ENCODE results near the gene ZNF783. TPM values are rescaled to one million over a fixed set of nuclear protein-coding genes. Genes with fewer than 3 reads are reported as not detected.

ZNF783 gene
- total and polyA plus RNA-seq, 8 donors = 11.5 to 21.9 (median 16.2) TPM

GRCh38 chr7:149280661-149281507, 18.9 kb downstream of the ZNF783 start:
- Histone ChIP-seq H3K36me3 (peaks cover 0 to 56% of the 10 kb centered on the region in 2 donors), H3K4me1 (peaks cover 0 to 15% of the 10 kb centered on the region in 2 donors), H3K9me3 (no peaks in the 10 kb centered on the region), H3K27ac (no peak overlapping the region), H3K4me3 (no peak overlapping the region), H3K27me3 (no peaks in the 10 kb centered on the region)
- DNase-seq (peak in 1 of 4 donors; percentile 49), ATAC-seq (no peak)
- no peak for TF ChIP-seq CTCF (IDR thresholded peaks at IDR 0.05)
- intact Hi-C loops (cut with DNase I) = no loop called here

- H3K27ac ChIP-seq = no peak overlapping the region
- ATAC-seq (no peak), DNase-seq (peak in 1 of 4 donors; percentile 80)
- no peak overlapping the region for H3K4me3 ChIP-seq
- intact Hi-C loops (cut with DNase I) = no loop called here
- H3K4me1 ChIP-seq = peaks cover 0 to 16% of the 10 kb centered on the region in 2 donors
- TF ChIP-seq CTCF (IDR thresholded peaks at IDR 0.05) = no peak
- H3K27me3 ChIP-seq = no peaks in the 10 kb centered on the region
- H3K9me3 ChIP-seq = no peaks in the 10 kb centered on the region
- H3K36me3 ChIP-seq = peaks cover 0 to 48% of the 10 kb centered on the region in 2 donors
Observed at GRCh38 chr7:149281508-149282330, 19.7 kb downstream of the ZNF783 start.

GRCh38 chr7:149282331-149282655, 20.3 kb downstream of the ZNF783 start:
- Histone ChIP-seq H3K27ac (no peak overlapping the region), H3K4me1 (peaks cover 0 to 16% of the 10 kb centered on the region in 2 donors), H3K27me3 (no peaks in the 10 kb centered on the region), H3K4me3 (no peak overlapping the region), H3K36me3 (peaks cover 0 to 43% of the 10 kb centered on the region in 2 donors), H3K9me3 (no peaks in the 10 kb centered on the region)
- TF ChIP-seq CTCF (IDR thresholded peaks at IDR 0.05) = no peak
- ATAC-seq (no peak), DNase-seq (no peak)
- intact Hi-C loops (cut with DNase I) = no loop called here

GRCh38 chr7:149283321-149283720, 21.3 kb downstream of the ZNF783 start:
- no peak overlapping the region for H3K4me3 ChIP-seq
- H3K4me1 ChIP-seq = peaks cover 0 to 16% of the 10 kb centered on the region in 2 donors
- no peaks in the 10 kb centered on the region for H3K9me3 ChIP-seq
- no peak overlapping the region for H3K27ac ChIP-seq
- intact Hi-C loops (cut with DNase I) = no loop called here
- peaks cover 0 to 36% of the 10 kb centered on the region in 2 donors for H3K36me3 ChIP-seq
- no peaks in the 10 kb centered on the region for H3K27me3 ChIP-seq
- TF ChIP-seq CTCF (IDR thresholded peaks at IDR 0.05) = no peak
- ATAC-seq = no peak
- DNase-seq = no peak

GRCh38 chr7:149284343-149284742, 22.3 kb downstream of the ZNF783 start:
- TF ChIP-seq CTCF (IDR thresholded peaks at IDR 0.05) = no peak
- Histone ChIP-seq H3K4me3 (no peak overlapping the region), H3K4me1 (peaks cover 0 to 16% of the 10 kb centered on the region in 2 donors), H3K36me3 (peaks cover 0 to 26% of the 10 kb centered on the region in 2 donors), H3K27me3 (no peaks in the 10 kb centered on the region), H3K9me3 (no peaks in the 10 kb centered on the region), H3K27ac (no peak overlapping the region)
- intact Hi-C loops (cut with DNase I) = no loop called here
- ATAC-seq = no peak
- peak in 2 of 4 donors; percentile 28 to 29 for DNase-seq
